GM12872 (cell line): ENCODE data around the gene TOM1L2.

Source experiments
- TF ChIP-seq, protein P1 (sequence below): IDR thresholded peaks from 3 replicates; pipeline ENCODE4 v1.5.1; 2011; ENCODE audit warnings: low read depth, mild to moderate bottlenecking, low read length, moderate library complexity; ENCODE audit not compliant: insufficient read depth

TOM1L2 gene

DNA sequence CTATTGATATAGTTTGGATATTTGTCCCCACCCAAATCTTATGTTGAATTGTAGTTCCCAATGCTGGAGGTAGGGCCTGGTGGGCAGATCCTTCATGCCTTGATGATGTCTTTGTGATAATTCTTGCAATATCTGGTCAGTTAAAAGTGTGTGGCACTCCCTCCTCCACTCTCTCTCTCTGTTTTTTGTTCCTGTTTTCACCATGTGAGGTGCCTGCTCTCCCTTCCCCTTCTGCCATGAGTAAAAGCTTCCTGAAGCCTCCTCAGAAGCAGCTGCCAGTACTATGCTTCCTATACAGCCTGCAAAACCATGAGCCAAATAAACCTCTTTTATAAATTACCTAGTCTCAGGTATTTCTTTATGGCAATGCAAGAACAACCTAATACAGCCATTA is 47.3 kb downstream of the TOM1L2 start:
- TF ChIP-seq, protein P1, sequence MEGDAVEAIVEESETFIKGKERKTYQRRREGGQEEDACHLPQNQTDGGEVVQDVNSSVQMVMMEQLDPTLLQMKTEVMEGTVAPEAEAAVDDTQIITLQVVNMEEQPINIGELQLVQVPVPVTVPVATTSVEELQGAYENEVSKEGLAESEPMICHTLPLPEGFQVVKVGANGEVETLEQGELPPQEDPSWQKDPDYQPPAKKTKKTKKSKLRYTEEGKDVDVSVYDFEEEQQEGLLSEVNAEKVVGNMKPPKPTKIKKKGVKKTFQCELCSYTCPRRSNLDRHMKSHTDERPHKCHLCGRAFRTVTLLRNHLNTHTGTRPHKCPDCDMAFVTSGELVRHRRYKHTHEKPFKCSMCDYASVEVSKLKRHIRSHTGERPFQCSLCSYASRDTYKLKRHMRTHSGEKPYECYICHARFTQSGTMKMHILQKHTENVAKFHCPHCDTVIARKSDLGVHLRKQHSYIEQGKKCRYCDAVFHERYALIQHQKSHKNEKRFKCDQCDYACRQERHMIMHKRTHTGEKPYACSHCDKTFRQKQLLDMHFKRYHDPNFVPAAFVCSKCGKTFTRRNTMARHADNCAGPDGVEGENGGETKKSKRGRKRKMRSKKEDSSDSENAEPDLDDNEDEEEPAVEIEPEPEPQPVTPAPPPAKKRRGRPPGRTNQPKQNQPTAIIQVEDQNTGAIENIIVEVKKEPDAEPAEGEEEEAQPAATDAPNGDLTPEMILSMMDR: no peak

DNA sequence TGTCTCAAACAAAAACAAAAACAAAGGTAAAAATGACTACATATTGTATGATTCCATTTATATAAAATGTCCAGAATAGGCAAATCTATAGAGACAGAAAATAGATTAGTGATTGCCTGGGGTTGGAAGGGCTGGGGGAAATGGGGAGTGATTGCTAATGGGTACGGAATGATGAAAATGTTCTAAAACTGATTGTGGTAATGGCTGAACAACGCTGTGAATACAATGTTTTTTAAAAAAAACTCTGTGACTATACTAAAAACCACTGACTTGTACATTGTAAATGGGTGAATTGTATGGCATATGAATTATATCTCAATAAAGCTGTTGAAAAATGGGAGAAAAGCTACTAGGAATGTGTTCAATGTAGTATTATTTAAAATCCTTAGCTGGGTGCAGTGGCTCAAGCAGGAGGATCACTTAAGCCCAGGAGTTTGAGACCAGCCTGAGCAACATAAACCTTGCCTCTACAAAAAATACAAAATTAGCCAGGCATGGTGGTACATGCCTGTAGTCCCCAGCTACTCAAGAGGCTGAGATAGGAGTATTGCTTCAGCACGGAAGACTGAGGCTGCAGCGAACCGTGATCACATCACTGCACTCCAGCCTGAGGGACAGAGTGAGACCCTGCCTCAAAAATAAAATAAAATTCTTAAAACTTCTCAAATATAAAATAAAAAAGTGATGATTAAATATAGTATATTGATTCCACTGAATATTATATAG is 47.9 kb downstream of the TOM1L2 start:
- TF ChIP-seq, protein P1: no peak

DNA sequence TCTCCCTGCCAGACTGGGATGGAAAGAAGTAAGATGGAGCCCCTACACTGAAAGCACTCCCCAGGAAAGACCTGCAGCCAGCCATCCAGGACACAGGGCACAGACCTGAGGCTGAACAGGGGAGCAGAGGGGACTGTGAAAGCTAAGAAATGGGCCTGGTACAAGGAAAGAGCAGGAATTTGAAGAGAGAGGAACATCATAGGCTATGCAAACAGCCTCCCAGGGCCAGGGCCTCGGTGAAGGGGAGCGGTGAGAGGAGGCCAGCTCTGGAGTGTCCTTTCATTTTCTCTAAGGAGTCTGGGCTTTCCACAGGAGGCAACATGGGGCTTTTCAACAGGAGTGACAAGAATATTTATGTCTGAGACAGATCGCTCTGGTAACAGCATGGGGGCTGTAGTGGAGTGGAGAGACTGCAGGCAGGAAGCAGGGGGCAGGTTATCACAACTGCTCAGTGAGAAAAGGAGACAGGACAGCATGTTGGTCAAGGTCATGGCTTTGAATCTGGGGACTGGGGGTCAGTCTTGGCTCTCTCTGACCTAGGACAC is 50.1 kb downstream of the TOM1L2 start:
- TF ChIP-seq, protein P1: no peak

DNA sequence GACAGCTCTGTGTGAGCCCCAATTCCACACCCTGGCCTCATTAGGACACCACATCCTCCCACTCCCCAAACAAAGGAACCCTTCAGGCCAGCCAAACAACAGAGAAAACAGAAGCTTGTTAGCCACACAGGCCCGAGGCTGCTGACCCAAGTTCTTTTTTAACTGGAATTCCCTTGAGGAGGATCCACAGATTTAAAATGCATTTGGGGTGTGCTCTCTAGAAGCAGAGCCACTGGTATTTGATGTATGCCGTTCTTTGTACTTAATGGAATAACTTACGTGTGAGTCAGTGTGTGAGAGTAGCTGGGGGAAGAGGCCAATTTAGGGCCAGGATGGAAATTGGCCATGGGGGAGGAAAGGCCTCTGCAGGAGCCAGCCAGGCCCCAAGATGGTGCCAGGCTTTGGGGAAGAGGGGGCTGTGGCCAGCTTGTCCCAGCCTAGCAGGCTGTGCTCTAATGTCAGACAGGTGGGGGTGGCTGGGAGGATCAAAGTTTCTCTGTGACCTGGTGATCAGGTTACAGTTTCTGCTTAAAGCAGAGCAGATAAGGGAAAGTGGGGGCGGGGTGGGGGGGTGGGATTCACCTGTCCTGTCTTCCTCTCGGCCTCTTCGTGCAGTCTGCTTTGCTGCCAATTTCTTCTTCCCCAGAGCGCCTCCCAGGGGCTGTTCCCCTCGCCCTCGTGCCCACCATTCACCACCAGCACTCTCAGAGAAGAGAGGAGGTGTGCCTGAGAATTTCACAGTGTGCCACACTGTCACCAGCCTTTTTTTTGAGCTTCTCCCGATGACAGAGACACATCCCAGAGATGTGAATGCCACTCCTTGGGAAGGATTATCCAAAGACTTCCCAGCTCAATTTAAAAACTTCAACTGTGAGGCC is 50.8 kb downstream of the TOM1L2 start:
- TF ChIP-seq, protein P1: no peak

DNA sequence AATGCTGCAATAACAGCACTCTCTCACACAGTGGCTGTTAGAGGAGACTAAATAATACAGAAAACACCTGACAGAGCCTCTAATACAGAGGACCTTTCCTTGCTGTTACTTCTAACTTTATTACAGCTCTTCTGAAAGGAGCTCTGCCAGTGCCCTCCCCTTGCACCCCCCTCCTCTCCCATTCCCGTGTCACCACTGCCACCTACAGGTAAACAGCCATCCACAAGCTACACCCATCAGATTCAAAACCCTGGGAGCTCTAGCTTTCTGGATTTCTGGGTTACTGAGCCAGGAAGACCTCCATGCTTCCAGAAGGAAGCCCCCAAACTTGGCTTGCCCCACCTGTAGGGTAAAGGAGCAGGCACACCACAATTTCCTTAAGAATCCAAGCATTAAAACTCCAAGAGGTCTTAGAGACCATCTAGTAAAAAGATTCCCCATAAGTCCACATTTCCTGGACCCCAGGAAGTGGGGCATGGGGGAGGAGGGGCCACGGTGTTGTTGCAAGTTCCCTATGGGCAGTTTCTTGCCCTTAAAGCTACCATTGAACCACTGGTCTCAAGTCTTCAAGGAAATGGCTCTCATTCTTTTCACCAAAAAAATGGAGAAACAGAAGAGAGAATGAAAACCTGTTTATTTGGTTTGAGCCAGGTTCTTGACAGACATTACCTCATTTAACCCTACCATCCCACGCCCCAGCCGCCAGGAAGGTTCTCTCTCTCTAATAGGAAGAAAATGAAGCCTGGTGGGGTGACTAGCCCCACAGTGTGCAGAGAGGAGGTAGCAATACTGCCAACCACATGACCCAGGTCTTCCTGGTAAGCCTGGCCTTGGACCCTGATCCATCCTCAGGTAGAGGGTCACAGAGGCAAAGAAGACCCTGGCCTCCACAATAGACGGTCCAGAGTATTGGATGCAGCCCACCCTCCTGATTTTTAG is 52.8 kb downstream of the TOM1L2 start:
- TF ChIP-seq, protein P1: peak; percentile 84

DNA sequence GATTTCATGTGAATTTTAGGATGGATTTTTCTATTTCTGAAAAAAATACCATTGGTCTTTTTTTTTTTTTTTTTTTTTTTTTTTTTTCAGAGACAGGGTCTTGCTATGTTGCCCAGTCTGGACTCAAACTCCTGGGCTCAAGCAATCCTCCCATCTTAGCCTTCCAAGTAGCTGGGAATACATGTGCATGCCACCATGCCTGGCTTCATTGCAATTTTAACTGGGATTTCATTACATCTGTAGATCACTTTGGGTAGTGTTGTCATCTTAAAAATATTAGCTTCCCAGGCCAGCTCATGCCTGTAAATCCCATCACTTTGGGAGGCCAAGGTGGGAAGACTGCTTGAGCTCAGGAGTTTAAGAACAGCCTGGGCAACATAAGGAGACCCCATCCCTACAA is 54.8 kb downstream of the TOM1L2 start:
- TF ChIP-seq, protein P1: no peak
